Gastroesophageal sphincter (tissue), 4 donors: Measurements from ENCODE around the gene GNG8. TPM values are rescaled to one million over a fixed set of nuclear protein-coding genes. Genes with fewer than 3 reads are reported as not detected.

Experiments used
- ATAC-seq: fragments of 150-250 bp; one replicate; pipeline ENCODE4 v1.9.1; 2016; ENCODE audit warnings: mild to moderate bottlenecking, moderate library complexity
- H3K27ac ChIP-seq, 4 donors: fragments of 200-600 bp; sonication (generic) in 3 of 4; 1 replicate in 3 of 4; 2 replicates in 1 of 4; pipeline ENCODE4 v1.5.1; 2016 to 2019
- H3K27me3 ChIP-seq: fragments of 200-600 bp; sonication (generic); one replicate; pipeline ENCODE4 v1.5.1; 2019
- H3K36me3 ChIP-seq, 2 donors: fragments of 200-600 bp; sonication (generic); one replicate each; pipeline ENCODE4 v1.5.1; 2019; ENCODE audit warnings: control low read depth in 1 of 2
- H3K4me1 ChIP-seq, 3 donors: fragments of 200-600 bp; sonication (generic); 1 replicate in 2 of 3; 2 replicates in 1 of 3; pipeline ENCODE4 v1.5.1; 2016 to 2019; ENCODE audit warnings: control low read depth in 2 of 3
- H3K4me3 ChIP-seq, 2 donors: fragments of 200-600 bp; sonication (generic); one replicate each; pipeline ENCODE4 v1.5.1; 2019; ENCODE audit warnings: mild to moderate bottlenecking in 1 of 2, moderate library complexity in 1 of 2
- H3K9me3 ChIP-seq, 3 donors: fragments of 200-600 bp; sonication (generic); one replicate each; pipeline ENCODE4 v1.5.1; 2017 to 2019; ENCODE audit warnings: control low read depth in 2 of 3
- CTCF ChIP-seq, 4 experiments: fragments of 200-600 bp in 2 of 4; fragments of 450-650 bp in 2 of 4; sonication (generic) in 1 of 4; IDR thresholded peaks; one replicate each; pipeline ENCODE4 v1.5.1; 2017 to 2019; ENCODE audit warnings: antibody characterized with exemption in 4 of 4, mild to moderate bottlenecking in 2 of 4, moderate library complexity in 2 of 4
- EP300 ChIP-seq: sonication (generic); formaldehyde crosslinking; IDR thresholded peaks from one replicate; pipeline ENCODE4 v1.6.1; 2017; ENCODE audit warnings: antibody characterized with exemption, mild to moderate bottlenecking
- POLR2A ChIP-seq, 2 donors: fragments of 450-650 bp; IDR thresholded peaks; one replicate each; pipeline ENCODE4 v1.6.1; 2017; ENCODE audit warnings: antibody characterized with exemption in 2 of 2, mild to moderate bottlenecking in 2 of 2, moderate library complexity in 1 of 2
- POLR2AphosphoS5 ChIP-seq: sonication (generic); formaldehyde crosslinking; IDR thresholded peaks from one replicate; pipeline ENCODE4 v1.6.1; 2017; ENCODE audit warnings: antibody characterized with exemption
- WGBS, 2 donors: methylation state at CpG; one replicate each; pipeline ENCODE4 v1.1.5; 2018; ENCODE audit warnings: low coverage in 1 of 2; 5-methylcytosine and 5-hydroxymethylcytosine counted together
- total RNA-seq, 4 donors: library from RNA; depleted of rRNA; stranded (reverse); fragments of >200 nt; gene quantifications; one replicate each; pipeline ENCODE4 v1.1.0, GENCODE V29; 2016

Gene GNG8
- total RNA-seq, 4 donors from 2014 or later = not detected

GRCh38 chr19:46613525-46613924 lies 22.5 kb downstream of the GNG8 start:
- H3K27ac ChIP-seq = no peak overlapping the region
- peaks cover 0 to 20% of the 10 kb centered on the region in 2 donors for H3K36me3 ChIP-seq
- TF ChIP-seq POLR2AphosphoS5 (no peak), EP300 (no peak), POLR2A (IDR thresholded peaks at IDR 0.05) (no peak), CTCF (IDR thresholded peaks at IDR 0.05) (no peak)
- H3K4me1 ChIP-seq = peaks cover 0 to 35% (median 9%) of the 10 kb centered on the region in 3 donors
- no CpG with 5 or more reads among the region's 22 CpGs for WGBS, 2 donors
- ATAC-seq = no peak
- no peaks in the 10 kb centered on the region for H3K9me3 ChIP-seq
- H3K27me3 ChIP-seq = no peaks in the 10 kb centered on the region
- H3K4me3 ChIP-seq = no peak overlapping the region

GRCh38 chr19:46611776-46612175 lies 24.2 kb downstream of the GNG8 start:
- TF ChIP-seq POLR2AphosphoS5 (no peak), EP300 (no peak), POLR2A (IDR thresholded peaks at IDR 0.05) (no peak), CTCF (IDR thresholded peaks at IDR 0.05) (no peak)
- Histone ChIP-seq H3K9me3 (no peaks in the 10 kb centered on the region), H3K27me3 (no peaks in the 10 kb centered on the region), H3K27ac (no peak overlapping the region), H3K36me3 (peaks cover 0 to 38% of the 10 kb centered on the region in 2 donors), H3K4me3 (no peak overlapping the region), H3K4me1 (peaks cover 0 to 31% (median 0%) of the 10 kb centered on the region in 3 donors)
- no peak for ATAC-seq
- 100% methylated on average over 1 of the region's 6 CpGs; no CpG with 5 or more reads in 1 of the 2 donors for WGBS, 2 donors

- no peak for ATAC-seq
- TF ChIP-seq POLR2AphosphoS5 = no peak
- Histone ChIP-seq H3K9me3 (no peaks in the 10 kb centered on the region), H3K4me3 (no peak overlapping the region), H3K36me3 (peaks cover 0 to 44% of the 10 kb centered on the region in 2 donors), H3K4me1 (peaks cover 0 to 32% (median 0%) of the 10 kb centered on the region in 3 donors), H3K27ac (no peak overlapping the region), H3K27me3 (no peaks in the 10 kb centered on the region)
- 75 to 89% methylated on average over 3 to 10 of the region's 17 CpGs for WGBS, 2 donors
Observed at GRCh38 chr19:46610851-46611770, 24.9 kb downstream of the GNG8 start.

GRCh38 chr19:46610413-46610775 lies 25.6 kb downstream of the GNG8 start:
- Histone ChIP-seq H3K4me3 (no peak overlapping the region), H3K27ac (no peak overlapping the region), H3K27me3 (no peaks in the 10 kb centered on the region), H3K36me3 (peaks cover 0 to 52% of the 10 kb centered on the region in 2 donors), H3K9me3 (no peaks in the 10 kb centered on the region), H3K4me1 (peaks cover 0 to 39% (median 0%) of the 10 kb centered on the region in 3 donors)
- TF ChIP-seq POLR2A (IDR thresholded peaks at IDR 0.05) (no peak), CTCF (IDR thresholded peaks at IDR 0.05) (no peak), POLR2AphosphoS5 (no peak), EP300 (no peak)
- no peak for ATAC-seq
- WGBS, 2 donors = 44 to 57% methylated on average over 1 to 3 of the region's 5 CpGs

GRCh38 chr19:46609511-46610412 lies 26.2 kb downstream of the GNG8 start:
- ATAC-seq = no peak
- WGBS, 2 donors = 83 to 86% methylated on average over 11 to 23 of the region's 30 CpGs
- no peaks in the 10 kb centered on the region for H3K27me3 ChIP-seq
- TF ChIP-seq POLR2A (IDR thresholded peaks at IDR 0.05) (no peak), EP300 (no peak), CTCF (IDR thresholded peaks at IDR 0.05) (no peak), POLR2AphosphoS5 (no peak)
- no peaks in the 10 kb centered on the region for H3K9me3 ChIP-seq
- H3K36me3 ChIP-seq = peaks cover 0 to 53% of the 10 kb centered on the region in 2 donors
- peaks cover 0 to 44% (median 5%) of the 10 kb centered on the region in 3 donors for H3K4me1 ChIP-seq
- H3K27ac ChIP-seq = no peak overlapping the region
- H3K4me3 ChIP-seq = no peak overlapping the region
